AG10803 (cell line): ENCODE measurements around the gene TMSB10.
"Not testable (repeated sequence)": the region's sequence is repeated elsewhere in the genome, so short reads cannot be mapped to it uniquely, and the experiment has no call there.

Experiments used
- DNase-seq: peaks from one replicate; pipeline ENCODE4 v3.0.0; 2010; ENCODE audit warnings: low read depth
- H3K4me3 ChIP-seq: 2 replicates; pipeline ENCODE4 v1.5.1; 2011; ENCODE audit warnings: mild to moderate bottlenecking, low read length, control low read depth
- CTCF ChIP-seq: conservative IDR thresholded peaks from 2 replicates; pipeline ENCODE4 v1.5.1; 2011; ENCODE audit warnings: mild to moderate bottlenecking, low read length, control low read depth, inconsistent platforms

The TMSB10 gene

GRCh38 chr2:84862006-84862405, 43.5 kb upstream of the TMSB10 start:
- no peak for TF ChIP-seq CTCF
- H3K4me3 ChIP-seq = no peak overlapping the region
- no peak for DNase-seq

GRCh38 chr2:84865181-84865783, 40.2 kb upstream of the TMSB10 start:
- no peak overlapping the region for H3K4me3 ChIP-seq
- peak; percentile 57 for DNase-seq
- TF ChIP-seq CTCF = peak; percentile 29

- no peak for TF ChIP-seq CTCF
- no peak overlapping the region for H3K4me3 ChIP-seq
- DNase-seq = peak; percentile 89
These were observed 39.3 kb upstream of the TMSB10 start for GRCh38 chr2:84866122-84866521.

GRCh38 chr2:84868327-84868726, 37.1 kb upstream of the TMSB10 start:
- DNase-seq = not testable (repeated sequence)

GRCh38 chr2:84870306-84870705, 35.1 kb upstream of the TMSB10 start:
- TF ChIP-seq CTCF = no peak
- no peak for DNase-seq

More at GRCh38 chr2:84868327-84868726, 37.1 kb upstream of the TMSB10 start:
- H3K4me3 ChIP-seq = not testable (repeated sequence)

GRCh38 chr2:84872691-84873090, 32.8 kb upstream of the TMSB10 start:
- not testable (repeated sequence) for H3K4me3 ChIP-seq, DNase-seq

More at GRCh38 chr2:84870306-84870705, 35.1 kb upstream of the TMSB10 start:
- H3K4me3 ChIP-seq = no peak overlapping the region

GRCh38 chr2:84873350-84873749, 32.1 kb upstream of the TMSB10 start:
- no peak overlapping the region for H3K4me3 ChIP-seq
- no peak for TF ChIP-seq CTCF
- DNase-seq = no peak

GRCh38 chr2:84874381-84875212, 30.9 kb upstream of the TMSB10 start:
- no peak overlapping the region for H3K4me3 ChIP-seq
- TF ChIP-seq CTCF = no peak
- peak; percentile 72 for DNase-seq
